Thoracic aorta (tissue), 2 donors: Measurements from ENCODE around the gene FER. TPM values are rescaled to one million over a fixed set of nuclear protein-coding genes. Genes with fewer than 3 reads are reported as not detected.
"Not testable (repeated sequence)": the region's sequence is repeated elsewhere in the genome, so short reads cannot be mapped to it uniquely, and the experiment has no call there.

ENCODE experiments used
- ATAC-seq: fragments of 150-250 bp; one replicate; pipeline ENCODE4 v1.8.0; 2017; ENCODE audit warnings: low read depth; ENCODE audit not compliant: insufficient number of reproducible peaks, low FRiP score
- DNase-seq: peaks from one replicate; pipeline ENCODE4 v3.0.0-alpha.2; 2020; ENCODE audit warnings: low spot score
- H3K27ac ChIP-seq, 2 donors: fragments of 200-600 bp; sonication (generic); 1 replicate in 1 of 2; 2 replicates in 1 of 2; pipeline ENCODE4 v1.5.1; 2016; ENCODE audit warnings: mild to moderate bottlenecking in 2 of 2, moderate library complexity in 2 of 2
- H3K27me3 ChIP-seq: fragments of 200-600 bp; sonication (generic); replicated peaks from 2 replicates; pipeline ENCODE4 v1.6.0; 2016; ENCODE audit warnings: mild to moderate bottlenecking; ENCODE audit not compliant: insufficient read depth
- H3K36me3 ChIP-seq: fragments of 200-600 bp; sonication (generic); one replicate; pipeline ENCODE4 v1.5.1; 2016
- H3K4me1 ChIP-seq, 2 donors: fragments of 200-600 bp; sonication (generic); 1 replicate in 1 of 2; 2 replicates in 1 of 2; pipeline versions ENCODE4 v1.5.1 to v1.6.0; 2016; ENCODE audit warnings: low read depth in 2 of 2, mild to moderate bottlenecking in 1 of 2; ENCODE audit not compliant: control insufficient read depth in 1 of 2
- H3K4me3 ChIP-seq: fragments of 200-600 bp; sonication (generic); 2 replicates; pipeline ENCODE4 v1.5.1; 2016; ENCODE audit warnings: mild to moderate bottlenecking
- H3K9me3 ChIP-seq: fragments of 200-600 bp; sonication (generic); 2 replicates; pipeline ENCODE4 v1.5.1; 2016
- CTCF ChIP-seq: fragments of 200-600 bp; sonication (generic); IDR thresholded peaks from one replicate; pipeline ENCODE4 v1.5.1; 2019; ENCODE audit warnings: antibody characterized with exemption
- total RNA-seq, 2 donors: library from RNA; depleted of rRNA; stranded (reverse); fragments of >200 nt; gene quantifications; one replicate each; pipeline versions ENCODE4 v1.1.0 to v1.2.3, GENCODE V29; 2016

FER gene
- total RNA-seq, 2 donors from 2014 or later, result 15.6 to 38.1 TPM

GRCh38 chr5:108753877-108754276, 6.2 kb downstream of the FER start:
- Histone ChIP-seq H3K27me3 (no peaks in the 10 kb centered on the region), H3K36me3 (no peaks in the 10 kb centered on the region), H3K4me1 (peaks cover 3 to 8% of the 10 kb centered on the region in 2 donors), H3K4me3 (no peak overlapping the region), H3K27ac (no peak overlapping the region), H3K9me3 (no peaks in the 10 kb centered on the region)
- TF ChIP-seq CTCF, result no peak
- DNase-seq (no peak), ATAC-seq (no peak)

GRCh38 chr5:108760512-108760911, 12.8 kb downstream of the FER start:
- peaks cover 0 to 8% of the 10 kb centered on the region in 2 donors for H3K4me1 ChIP-seq
- no peaks in the 10 kb centered on the region for H3K27me3 ChIP-seq
- H3K27ac ChIP-seq, result no peak overlapping the region
- no peak for TF ChIP-seq CTCF
- DNase-seq (no peak), ATAC-seq (no peak)
- no peaks in the 10 kb centered on the region for H3K9me3 ChIP-seq
- H3K4me3 ChIP-seq, result no peak overlapping the region
- no peaks in the 10 kb centered on the region for H3K36me3 ChIP-seq

GRCh38 chr5:108762660-108763059, 15.0 kb downstream of the FER start:
- no peak for TF ChIP-seq CTCF
- Histone ChIP-seq H3K27ac (no peak overlapping the region), H3K36me3 (no peaks in the 10 kb centered on the region), H3K4me1 (peaks cover 0 to 15% of the 10 kb centered on the region in 2 donors), H3K4me3 (no peak overlapping the region), H3K9me3 (no peaks in the 10 kb centered on the region), H3K27me3 (no peaks in the 10 kb centered on the region)
- ATAC-seq (no peak), DNase-seq (no peak)

GRCh38 chr5:108763222-108763916, 15.7 kb downstream of the FER start:
- no peak overlapping the region for H3K27ac ChIP-seq
- TF ChIP-seq CTCF, result no peak
- no peaks in the 10 kb centered on the region for H3K27me3 ChIP-seq

GRCh38 chr5:108765647-108766046, 17.9 kb downstream of the FER start:
- Histone ChIP-seq H3K27me3 (no peaks in the 10 kb centered on the region), H3K4me3 (no peak overlapping the region), H3K4me1 (peaks cover 0 to 20% of the 10 kb centered on the region in 2 donors), H3K27ac (no peak overlapping the region), H3K9me3 (no peaks in the 10 kb centered on the region), H3K36me3 (no peaks in the 10 kb centered on the region)
- ATAC-seq, result no peak
- no peak for DNase-seq
- TF ChIP-seq CTCF, result no peak

More at GRCh38 chr5:108763222-108763916, 15.7 kb downstream of the FER start:
- peaks cover 0 to 15% of the 10 kb centered on the region in 2 donors for H3K4me1 ChIP-seq
- H3K4me3 ChIP-seq, result no peak overlapping the region
- no peaks in the 10 kb centered on the region for H3K36me3 ChIP-seq
- H3K9me3 ChIP-seq, result no peaks in the 10 kb centered on the region
- ATAC-seq (no peak), DNase-seq (no peak)

- ATAC-seq, H3K36me3 ChIP-seq, H3K4me3 ChIP-seq, H3K9me3 ChIP-seq, DNase-seq, H3K27me3 ChIP-seq, H3K27ac ChIP-seq: not testable (repeated sequence)
- peaks cover 0 to 20% of the 10 kb centered on the region in 2 donors for H3K4me1 ChIP-seq
Measured at GRCh38 chr5:108766916-108767315, 19.2 kb downstream of the FER start.
